Tibial nerve (tissue), 4 donors: ENCODE data around the gene ZNF579. TPM values are rescaled to one million over a fixed set of nuclear protein-coding genes. Genes with fewer than 3 reads are reported as not detected.
"Not testable (repeated sequence)": the region's sequence is repeated elsewhere in the genome, so short reads cannot be mapped to it uniquely, and the experiment has no call there.

Source experiments
- DNase-seq, 2 donors: peaks; one replicate each; pipeline ENCODE4 v3.0.0-alpha.2; 2019; ENCODE audit warnings: low spot score in 2 of 2
- H3K27ac ChIP-seq, 4 donors: fragments of 200-600 bp; sonication (generic) in 3 of 4; one replicate each; pipeline ENCODE4 v1.5.1; 2017 to 2019; ENCODE audit warnings: mild to moderate bottlenecking in 1 of 4
- H3K27me3 ChIP-seq, 2 donors: fragments of 200-600 bp; sonication (generic) in 1 of 2; one replicate each; pipeline versions ENCODE4 v1.5.1 to v1.6.0; 2017 to 2019
- H3K36me3 ChIP-seq, 3 donors: fragments of 200-600 bp; sonication (generic); one replicate each; pipeline ENCODE4 v1.5.1; 2018 to 2019
- H3K4me1 ChIP-seq, 4 donors: fragments of 200-600 bp; sonication (generic) in 3 of 4; one replicate each; pipeline ENCODE4 v1.5.1; 2017 to 2019
- H3K4me3 ChIP-seq, 4 donors: fragments of 200-600 bp; sonication (generic) in 3 of 4; one replicate each; pipeline ENCODE4 v1.5.1; 2017 to 2019; ENCODE audit warnings: mild to moderate bottlenecking in 1 of 4, moderate library complexity in 1 of 4
- H3K9me3 ChIP-seq, 4 donors: fragments of 200-600 bp; sonication (generic) in 3 of 4; one replicate each; pipeline ENCODE4 v1.5.1; 2017 to 2019
- EP300 ChIP-seq, 2 donors: sonication (generic); formaldehyde crosslinking; IDR thresholded peaks; one replicate each; pipeline ENCODE4 v1.6.1; 2017; ENCODE audit warnings: antibody characterized with exemption in 2 of 2, mild to moderate bottlenecking in 1 of 2
- POLR2A ChIP-seq, 2 donors: fragments of 450-650 bp; IDR thresholded peaks; one replicate each; pipeline ENCODE4 v1.6.1; 2017; ENCODE audit warnings: antibody characterized with exemption in 2 of 2, mild to moderate bottlenecking in 2 of 2, moderate library complexity in 2 of 2
- WGBS, 2 donors: methylation state at CpG; one replicate each; pipeline ENCODE4 v1.1.5; 2018; 5-methylcytosine and 5-hydroxymethylcytosine counted together
- total RNA-seq, 4 donors: library from RNA; depleted of rRNA; stranded (reverse); fragments of >200 nt; gene quantifications; one replicate each; pipeline ENCODE4 v1.1.0, GENCODE V29; 2016
- TF ChIP-seq, protein P1 (sequence below), 5 experiments: fragments of 200-600 bp in 3 of 5; fragments of 450-650 bp in 2 of 5; sonication (generic) in 3 of 5; IDR thresholded peaks; one replicate each; pipeline ENCODE4 v1.5.1; 2016 to 2019; ENCODE audit warnings: antibody characterized with exemption in 5 of 5, mild to moderate bottlenecking in 3 of 5, moderate library complexity in 2 of 5

Gene ZNF579
- total RNA-seq, 4 donors from 2014 or later = 2.0 to 5.3 (median 4.2) TPM

DNA sequence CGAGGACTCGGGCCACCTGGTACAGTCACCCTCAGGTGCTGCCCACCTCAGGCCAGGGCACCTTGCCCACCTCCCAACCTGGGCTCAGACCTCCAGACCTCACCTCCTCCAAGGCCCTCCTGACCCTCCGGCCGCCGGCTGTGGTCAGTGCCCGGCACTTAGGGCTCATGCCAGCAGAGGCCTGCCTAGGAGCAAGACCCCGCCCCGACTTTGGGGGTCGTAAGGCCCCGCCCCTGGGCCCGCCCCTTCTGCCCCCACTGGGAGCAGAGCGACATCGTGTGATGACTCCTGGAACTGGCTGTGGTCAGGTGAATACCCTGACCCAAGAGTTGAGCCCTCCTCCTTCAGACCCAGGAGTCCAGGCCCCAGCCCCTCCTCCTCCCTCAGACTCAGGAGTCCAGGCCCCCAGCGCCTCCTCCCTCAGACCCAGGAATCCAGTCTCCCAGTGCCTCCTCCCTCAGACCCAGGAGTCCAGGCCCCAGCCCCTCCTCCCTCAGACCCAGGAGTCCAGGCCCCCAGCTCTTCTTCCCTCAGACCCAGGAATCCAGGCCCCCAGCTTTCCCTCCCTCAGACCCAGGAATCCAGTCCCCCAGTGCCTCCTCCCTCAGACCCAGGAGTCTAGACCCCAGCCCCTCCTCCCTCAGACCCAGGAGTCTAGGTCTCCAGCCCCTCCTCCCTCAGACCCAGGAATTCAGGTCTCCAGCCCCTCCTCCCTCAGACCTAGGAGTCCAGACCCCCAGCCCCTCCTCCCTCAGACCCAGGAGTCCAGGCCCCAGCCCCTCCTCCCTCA lies 43.5 kb downstream of the ZNF579 start, which contains the start of gene SBK2:
Gene SBK2 (minus strand): TSS at position 183 of the 790 bp plus-strand sequence. CDS start 839 bp downstream, outside the sequence.
- no peak for DNase-seq
- H3K27ac ChIP-seq = no peak within 1 kb of the TSS
- H3K9me3 ChIP-seq = no peaks in the 10 kb centered on the region
- TF ChIP-seq POLR2A (IDR thresholded peaks at IDR 0.05) (no peak), EP300 (IDR thresholded peaks at IDR 0.05) (no peak)
- TF ChIP-seq, protein P1, sequence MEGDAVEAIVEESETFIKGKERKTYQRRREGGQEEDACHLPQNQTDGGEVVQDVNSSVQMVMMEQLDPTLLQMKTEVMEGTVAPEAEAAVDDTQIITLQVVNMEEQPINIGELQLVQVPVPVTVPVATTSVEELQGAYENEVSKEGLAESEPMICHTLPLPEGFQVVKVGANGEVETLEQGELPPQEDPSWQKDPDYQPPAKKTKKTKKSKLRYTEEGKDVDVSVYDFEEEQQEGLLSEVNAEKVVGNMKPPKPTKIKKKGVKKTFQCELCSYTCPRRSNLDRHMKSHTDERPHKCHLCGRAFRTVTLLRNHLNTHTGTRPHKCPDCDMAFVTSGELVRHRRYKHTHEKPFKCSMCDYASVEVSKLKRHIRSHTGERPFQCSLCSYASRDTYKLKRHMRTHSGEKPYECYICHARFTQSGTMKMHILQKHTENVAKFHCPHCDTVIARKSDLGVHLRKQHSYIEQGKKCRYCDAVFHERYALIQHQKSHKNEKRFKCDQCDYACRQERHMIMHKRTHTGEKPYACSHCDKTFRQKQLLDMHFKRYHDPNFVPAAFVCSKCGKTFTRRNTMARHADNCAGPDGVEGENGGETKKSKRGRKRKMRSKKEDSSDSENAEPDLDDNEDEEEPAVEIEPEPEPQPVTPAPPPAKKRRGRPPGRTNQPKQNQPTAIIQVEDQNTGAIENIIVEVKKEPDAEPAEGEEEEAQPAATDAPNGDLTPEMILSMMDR (IDR thresholded peaks at IDR 0.05) = no peak
- no peaks in the 10 kb centered on the region for H3K4me1 ChIP-seq
- H3K36me3 ChIP-seq = no peaks in the 10 kb centered on the region
- H3K4me3 ChIP-seq = no peak within 1 kb of the TSS
- 33 to 44% methylated on average over 6 to 12 of the region's 14 CpGs for WGBS, 2 donors
- peaks cover 0 to 3% of the 10 kb centered on the region in 2 donors for H3K27me3 ChIP-seq

DNA sequence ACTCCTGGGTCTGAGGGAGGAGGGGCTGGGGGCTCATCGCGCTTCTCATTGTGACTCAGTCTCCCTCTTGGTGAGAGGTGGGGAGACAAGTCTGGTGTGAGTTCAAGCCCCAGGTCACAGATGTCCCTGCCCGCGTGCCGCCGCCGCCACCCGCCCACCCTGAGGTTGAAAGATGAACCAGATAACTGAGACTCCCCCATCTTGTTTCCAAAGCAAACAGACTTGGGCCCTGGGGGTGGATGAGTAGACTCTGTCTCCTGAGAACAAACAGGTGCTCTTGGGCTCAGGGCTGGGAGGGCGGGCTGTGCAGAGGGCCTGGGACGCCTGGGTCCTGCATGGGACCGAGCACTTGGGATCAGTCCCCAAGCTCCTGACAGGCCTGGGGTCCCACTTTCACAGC lies 44.3 kb downstream of the ZNF579 start:
- no peaks in the 10 kb centered on the region for H3K36me3 ChIP-seq
- DNase-seq = no peak
- 88 to 91% methylated on average over 10 to 11 of the region's 11 CpGs for WGBS, 2 donors
- peaks cover 0 to 4% of the 10 kb centered on the region in 2 donors for H3K27me3 ChIP-seq
- no peak overlapping the region for H3K4me3 ChIP-seq
- no peaks in the 10 kb centered on the region for H3K4me1 ChIP-seq
- H3K27ac ChIP-seq = no peak overlapping the region
- TF ChIP-seq, protein P1 (IDR thresholded peaks at IDR 0.05) = no peak
- no peak for TF ChIP-seq POLR2A (IDR thresholded peaks at IDR 0.05)
- no peak for TF ChIP-seq EP300 (IDR thresholded peaks at IDR 0.05)
- H3K9me3 ChIP-seq = no peaks in the 10 kb centered on the region

DNA sequence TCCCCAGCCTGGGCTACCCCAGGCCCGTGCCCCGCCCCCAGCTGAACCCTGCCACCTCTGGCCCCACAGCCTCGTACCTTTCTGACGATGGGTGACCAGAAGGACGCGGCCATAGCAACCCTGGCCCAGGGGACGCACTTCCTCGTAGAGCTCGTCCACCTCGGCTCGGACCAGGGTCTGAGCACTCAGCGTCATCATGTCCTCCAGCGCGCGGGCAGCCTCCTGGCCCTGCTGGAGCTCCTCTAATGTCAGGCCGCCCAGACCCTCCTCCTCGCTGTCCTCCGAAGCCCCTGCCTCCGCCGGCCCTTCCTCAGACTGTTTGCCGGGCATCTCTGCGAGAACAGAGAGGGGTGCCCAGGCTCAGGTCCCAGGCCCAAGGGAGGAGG lies 44.7 kb downstream of the ZNF579 start:
- no peak for TF ChIP-seq EP300 (IDR thresholded peaks at IDR 0.05)
- TF ChIP-seq POLR2A (IDR thresholded peaks at IDR 0.05) = no peak
- TF ChIP-seq, protein P1 (IDR thresholded peaks at IDR 0.05) = no peak
- 70 to 82% methylated on average over 12 to 21 of the region's 22 CpGs for WGBS, 2 donors
- no peak overlapping the region for H3K27ac ChIP-seq
- H3K36me3 ChIP-seq = no peaks in the 10 kb centered on the region
- no peaks in the 10 kb centered on the region for H3K4me1 ChIP-seq
- H3K4me3 ChIP-seq = no peak overlapping the region
- H3K9me3 ChIP-seq = no peaks in the 10 kb centered on the region
- no peak for DNase-seq
- H3K27me3 ChIP-seq = peaks cover 0 to 8% of the 10 kb centered on the region in 2 donors

DNA sequence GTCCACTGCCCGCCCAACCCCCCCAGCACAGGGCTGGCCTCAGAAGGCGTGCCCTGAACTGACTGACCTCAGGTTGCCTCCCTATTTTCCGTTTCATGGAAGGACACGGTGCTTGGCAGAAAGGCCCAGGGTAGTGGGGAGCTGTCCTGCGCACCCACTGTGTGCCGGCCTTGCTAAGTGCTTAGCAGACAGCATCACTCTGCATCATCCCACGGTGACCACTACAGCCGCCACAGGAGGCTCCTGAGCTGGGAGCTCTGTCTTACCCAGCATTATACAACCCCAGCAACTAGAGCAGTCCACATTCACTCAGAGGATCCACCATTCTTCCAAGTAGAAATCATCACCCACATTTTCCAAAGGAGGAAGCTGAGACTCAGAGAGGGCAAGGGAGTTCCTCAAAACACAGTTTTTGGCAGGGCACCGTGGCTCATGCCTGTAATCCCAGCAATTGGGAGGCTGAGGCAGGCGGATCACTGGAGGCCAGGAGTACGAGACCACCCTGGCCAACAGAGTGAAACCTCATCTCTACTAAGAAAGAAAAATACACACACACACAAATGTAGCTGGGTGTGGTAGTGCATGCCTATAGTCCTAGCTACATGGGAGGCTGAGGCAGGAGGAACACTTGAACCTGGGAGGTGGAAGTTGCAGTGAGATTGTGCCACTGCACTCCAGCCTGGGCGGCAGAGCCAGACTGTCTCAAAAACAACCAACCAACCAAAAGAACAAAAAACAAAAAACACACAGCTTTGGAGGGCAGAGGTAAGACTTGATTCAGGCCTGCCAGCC lies 45.3 kb downstream of the ZNF579 start:
- WGBS, 2 donors = 64 to 67% methylated on average over 12 of the region's 12 CpGs
- no peaks in the 10 kb centered on the region for H3K9me3 ChIP-seq
- no peak overlapping the region for H3K27ac ChIP-seq
- no peak for TF ChIP-seq EP300 (IDR thresholded peaks at IDR 0.05)
- no peak for TF ChIP-seq POLR2A (IDR thresholded peaks at IDR 0.05)
- TF ChIP-seq, protein P1 (IDR thresholded peaks at IDR 0.05) = no peak
- peaks cover 0 to 10% of the 10 kb centered on the region in 2 donors for H3K27me3 ChIP-seq
- H3K4me3 ChIP-seq = no peak overlapping the region
- H3K4me1 ChIP-seq = no peaks in the 10 kb centered on the region
- DNase-seq = no peak
- no peaks in the 10 kb centered on the region for H3K36me3 ChIP-seq

DNA sequence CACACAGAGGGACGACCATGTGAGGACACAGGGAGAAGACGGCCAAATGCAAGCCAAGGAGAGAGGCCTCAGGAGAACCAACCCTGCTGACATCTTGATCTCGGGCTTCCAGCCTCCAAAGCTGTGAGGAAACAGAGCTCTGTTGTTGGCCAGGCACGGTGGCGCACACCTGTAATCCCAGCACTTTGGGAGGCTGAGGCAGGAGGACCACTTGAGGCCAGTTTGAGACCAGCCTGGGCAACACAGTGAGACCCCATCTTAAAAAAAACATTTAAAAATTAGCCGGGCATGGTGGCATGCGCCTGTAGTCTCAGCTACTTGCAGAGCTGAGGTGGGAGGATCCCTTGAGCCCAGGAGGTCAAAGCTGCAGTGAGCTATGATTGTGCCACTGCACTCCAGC lies 46.4 kb downstream of the ZNF579 start:
- not testable (repeated sequence) for H3K27ac ChIP-seq, DNase-seq, H3K4me3 ChIP-seq, H3K4me1 ChIP-seq, H3K9me3 ChIP-seq, H3K36me3 ChIP-seq
- H3K27me3 ChIP-seq = peaks cover 0 to 18% of the 10 kb centered on the region in 2 donors
- WGBS, 2 donors = 73 to 88% methylated on average over 7 of the region's 7 CpGs
